ENCODE results near the gene NOS1. TPM values are rescaled to one million over a fixed set of nuclear protein-coding genes. Genes with fewer than 3 reads are reported as not detected.
A peak's percentile ranks its signal among the peaks of the same experiment; 100 is the strongest.

Gene NOS1
- total RNA-seq, 1 experiment from 2014 or later = 2.3 TPM

GRCh38 chr12:117188121-117188665 lies 173.2 kb downstream of the NOS1 start:
- Histone ChIP-seq H2AFZ (ENCODE audit: low read length) (no peak overlapping the region), H2BK15ac (ENCODE audit: low read depth, low read length) (no peak overlapping the region), H3K79me2 (ENCODE audit: insufficient read depth, low read length) (peaks cover 4% of the 10 kb centered on the region; the same call in 1 of the 2 replicates), H2BK5ac (ENCODE audit: insufficient read length, low read length) (no peak overlapping the region), H3K56ac (ENCODE audit: insufficient read length, low read depth, low read length) (no peak overlapping the region), H3K27me3 (ENCODE audit: insufficient read depth, low read length) (no peaks in the 10 kb centered on the region), H3K4me2 (ENCODE audit: insufficient read depth, insufficient read length, low read length) (no peak overlapping the region), H2BK20ac (ENCODE audit: low read depth, low read length, poor library complexity, severe bottlenecking) (no peak overlapping the region), H4K20me1 (ENCODE audit: control insufficient read depth, insufficient read depth, insufficient read length) (no peaks in the 10 kb centered on the region), H2BK120ac (ENCODE audit: low read depth, low read length, poor library complexity, severe bottlenecking) (no peak overlapping the region), H4K91ac (ENCODE audit: insufficient read length, low read depth, low read length) (no peak overlapping the region), H4K8ac (replicated peaks; ENCODE audit: insufficient read length, low read depth, low read length) (no peak overlapping the region), H3K23ac (ENCODE audit: insufficient read length, low read depth, low read length) (no peak overlapping the region), H3K18ac (ENCODE audit: insufficient read length, low read depth, low read length) (no peak overlapping the region), H2AK5ac (ENCODE audit: insufficient read length, low read length) (no peak overlapping the region), H3K23me2 (ENCODE audit: insufficient read length, low read depth, low read length, poor library complexity, severe bottlenecking) (peaks cover 7% of the 10 kb centered on the region), H3K9me3 (ENCODE audit: control insufficient read depth, low read depth, low read length) (no peaks in the 10 kb centered on the region), H3K14ac (ENCODE audit: insufficient read depth, low read length) (no peak overlapping the region), H2BK12ac (ENCODE audit: insufficient read length, low read depth, low read length) (no peak overlapping the region), H3K27ac (ENCODE audit: insufficient read length, low read depth, low read length) (no peak overlapping the region), H3K4ac (ENCODE audit: low read depth, low read length) (no peak overlapping the region), H3K79me1 (ENCODE audit: insufficient read depth, low read depth, low read length, poor library complexity, severe bottlenecking) (no peaks in the 10 kb centered on the region), H3K9ac (ENCODE audit: extremely low read depth, insufficient read length, low read length) (no peak overlapping the region), H3T11ph (ENCODE audit: low read length) (no peak overlapping the region), H4K5ac (ENCODE audit: insufficient read length, low read depth, low read length) (no peak overlapping the region), H3K4me1 (ENCODE audit: insufficient read depth, low read length) (peaks cover 3% of the 10 kb centered on the region; the same call in 1 of the 2 replicates)
- Mint-ChIP-seq H3K36me3 (ENCODE audit: insufficient read depth in 1 of 3, low read depth in 3 of 3) (peaks cover 28 to 53% (median 52%) of the 10 kb centered on the region in 3 experiments), H3K4me3 (peak overlapping the region; percentile 96 to 97), H3K27ac (peak overlapping the region in 1 of 3 experiments; percentile 71; a peak in 1 of 7 replicates), H3K9me3 (0 out of 5 replicates have a peak, but pooled peaks cover 0 to 2% of the 10 kb centered on the region in 2 experiments), H3K27me3 (ENCODE audit: low read depth) (peaks cover 10% of the 10 kb centered on the region), H3K4me1 (peaks cover 21 to 26% of the 10 kb centered on the region in 2 experiments)
- DNase-seq = no peak
- no CpG with 5 or more reads among the region's 12 CpGs for WGBS (ENCODE audit: extremely low coverage, insufficient read length, low lambda C conversion rate)
- TF ChIP-seq CTCF (conservative IDR thresholded peaks at IDR 0.05) = no peak
